CD4-positive, alpha-beta T cell treated with Interleukin-17A for 4 hours (primary cell): ENCODE measurements around the gene CTNNA3.

Experiments used
- DNase-seq: peaks from one replicate; pipeline ENCODE4 v3.0.0-alpha.2; 2020; ENCODE audit warnings: mixed read lengths

CTNNA3 gene

GRCh38 chr10:66795866-66796265 lies 900.1 kb downstream of the CTNNA3 start:
- DNase-seq: no peak

GRCh38 chr10:66792441-66792840 lies 903.6 kb downstream of the CTNNA3 start:
- no peak for DNase-seq

GRCh38 chr10:66788178-66788987 lies 907.6 kb downstream of the CTNNA3 start:
- no peak for DNase-seq

GRCh38 chr10:66786709-66787108 lies 909.3 kb downstream of the CTNNA3 start:
- DNase-seq: no peak

DNA sequence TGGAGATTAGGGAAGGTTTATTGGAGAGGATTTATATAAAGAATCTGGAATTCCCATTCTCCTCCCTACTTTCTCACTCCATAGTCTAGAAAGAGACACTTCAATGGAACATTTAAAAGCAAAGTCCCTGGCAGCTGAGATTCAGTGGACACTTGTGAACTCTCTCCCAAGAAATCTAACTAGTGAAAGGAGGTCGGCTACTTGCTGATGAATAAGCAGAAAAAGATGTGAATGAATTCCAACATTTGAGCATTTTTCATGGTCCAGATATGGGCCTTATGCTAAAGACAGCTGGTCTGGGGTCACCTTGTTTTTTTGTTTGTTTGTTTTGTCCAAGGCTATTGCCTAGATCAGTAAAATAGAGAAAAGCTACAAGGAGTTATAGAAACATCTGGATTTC lies 911.2 kb downstream of the CTNNA3 start:
- no peak for DNase-seq

GRCh38 chr10:66783316-66783715 lies 912.7 kb downstream of the CTNNA3 start:
- DNase-seq: no peak

- no peak for DNase-seq
Measured at GRCh38 chr10:66782776-66783175, 913.2 kb downstream of the CTNNA3 start.

DNA sequence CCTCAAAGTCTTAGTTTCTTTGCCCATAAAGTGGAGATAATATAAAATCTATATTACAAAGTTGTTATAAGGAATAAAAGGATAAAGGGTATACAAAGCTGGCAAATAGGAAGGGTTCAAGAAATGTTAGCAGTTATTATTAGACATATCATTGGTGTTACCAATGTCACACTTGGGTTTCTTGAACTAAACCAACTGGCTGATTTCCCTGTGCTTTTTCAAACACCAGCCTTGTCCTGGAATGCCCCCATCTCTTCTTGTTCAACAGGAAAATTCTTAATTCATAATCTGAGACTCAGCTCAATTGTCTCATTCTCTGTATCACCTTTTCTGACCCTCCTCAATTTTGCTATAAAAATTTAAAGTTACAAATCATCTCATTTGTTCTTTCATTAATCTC lies 913.9 kb downstream of the CTNNA3 start:
- no peak for DNase-seq

- DNase-seq: no peak
Measured at GRCh38 chr10:66780796-66781195, 915.2 kb downstream of the CTNNA3 start.

GRCh38 chr10:66778351-66778750 lies 917.6 kb downstream of the CTNNA3 start:
- no peak for DNase-seq

DNA sequence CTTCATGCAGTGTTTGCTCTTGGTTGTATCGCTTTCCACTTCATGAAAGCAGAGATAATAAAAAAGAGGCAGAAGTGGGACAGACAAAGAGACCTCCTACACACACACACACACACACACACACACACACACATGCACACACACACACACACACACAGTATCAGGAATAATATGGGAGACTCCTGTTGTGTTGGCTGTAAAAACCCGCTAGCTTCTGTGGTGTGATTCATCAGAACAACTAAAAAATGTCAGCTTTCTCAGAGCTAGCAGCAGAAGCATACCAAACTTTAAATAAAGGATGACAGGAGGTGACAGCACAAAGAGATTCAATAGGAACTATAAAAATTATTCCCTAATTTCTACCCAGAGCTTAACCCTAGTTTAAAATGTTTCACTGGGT lies 918.3 kb downstream of the CTNNA3 start:
- DNase-seq: no peak

GRCh38 chr10:66773472-66773817 lies 922.5 kb downstream of the CTNNA3 start:
- DNase-seq: no peak

DNA sequence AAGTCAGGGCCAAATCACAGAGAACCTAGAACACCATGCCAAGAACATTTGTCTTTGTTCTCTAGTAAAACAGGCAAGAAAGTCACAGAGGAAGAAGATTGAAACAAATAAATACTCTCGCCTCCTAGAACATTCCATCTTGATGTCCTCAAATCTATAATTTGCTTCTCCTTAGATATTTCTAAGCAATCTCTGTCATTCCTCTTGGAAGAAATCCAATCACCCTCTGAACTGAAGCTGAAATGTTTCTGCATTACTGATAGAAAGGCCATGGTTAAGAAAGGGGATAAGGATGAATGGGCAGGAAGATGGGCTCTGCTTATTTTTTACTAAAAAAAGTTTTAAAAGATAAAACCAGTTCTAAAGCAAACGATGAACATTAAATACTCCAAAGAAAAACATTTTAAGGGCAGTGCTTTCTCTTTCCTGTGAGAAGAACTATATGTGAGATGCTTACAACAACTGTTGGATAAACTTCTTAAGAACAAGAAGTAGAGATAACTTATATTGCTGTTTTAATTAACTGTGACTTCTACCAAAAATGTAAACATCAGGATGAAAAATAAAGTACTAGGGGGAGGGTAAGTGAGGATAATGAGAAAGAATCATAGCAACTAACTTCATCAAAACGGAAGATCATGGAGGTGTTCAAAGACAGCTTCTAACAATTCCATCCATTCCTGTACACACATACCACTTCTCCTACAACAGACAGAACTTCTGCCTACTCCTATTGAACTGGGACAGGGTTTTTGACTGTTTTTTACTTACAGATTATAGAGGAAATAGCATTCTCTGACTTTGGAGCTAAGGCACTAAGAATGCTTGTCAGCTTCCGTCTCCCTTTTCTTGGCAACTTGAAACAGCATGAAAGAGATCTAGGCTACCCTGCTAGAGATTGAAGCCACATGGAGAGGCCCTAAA lies 923.2 kb downstream of the CTNNA3 start:
- no peak for DNase-seq

DNA sequence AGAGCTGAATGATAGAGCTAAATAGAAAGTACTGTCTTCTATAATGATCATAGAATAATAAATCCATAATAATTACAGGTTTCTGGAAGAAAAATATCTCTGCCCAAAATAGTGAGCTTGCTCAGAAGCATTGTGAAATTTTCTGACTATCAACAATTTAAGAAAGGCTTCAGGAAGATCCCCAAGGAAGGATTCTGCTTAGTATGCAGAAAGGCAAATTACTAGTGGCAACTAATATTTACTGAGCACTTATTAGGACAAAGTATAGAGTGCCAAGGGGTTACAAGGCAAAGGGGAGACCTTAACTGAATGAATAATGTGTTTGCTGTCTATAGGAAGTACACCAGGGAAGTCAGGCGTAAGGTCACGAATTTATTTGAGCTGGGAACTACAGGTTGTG lies 928.3 kb downstream of the CTNNA3 start:
- no peak for DNase-seq

GRCh38 chr10:66762218-66762729 lies 933.7 kb downstream of the CTNNA3 start:
- DNase-seq: no peak

- DNase-seq: no peak
Measured at GRCh38 chr10:66760941-66761340, 935.1 kb downstream of the CTNNA3 start.

GRCh38 chr10:66755474-66755873 lies 940.5 kb downstream of the CTNNA3 start:
- DNase-seq: no peak

DNA sequence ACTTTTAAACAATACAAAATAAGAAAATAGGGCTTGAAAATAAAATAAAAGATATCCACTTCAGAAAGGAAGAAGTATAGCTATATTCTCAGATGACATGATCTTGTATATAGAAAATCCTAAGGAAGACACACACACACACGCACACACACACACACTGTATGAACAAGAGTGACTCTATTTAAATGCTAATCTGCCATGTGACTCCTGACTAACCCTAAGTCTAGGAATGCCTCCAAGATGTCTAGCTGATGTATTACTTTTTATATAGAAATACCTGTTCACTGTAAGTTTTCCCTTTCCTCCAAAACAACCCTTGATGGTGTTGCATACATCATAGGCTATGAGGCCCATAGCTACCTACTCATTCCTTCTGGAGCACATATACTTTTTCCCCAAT lies 943.3 kb downstream of the CTNNA3 start:
- no peak for DNase-seq

DNA sequence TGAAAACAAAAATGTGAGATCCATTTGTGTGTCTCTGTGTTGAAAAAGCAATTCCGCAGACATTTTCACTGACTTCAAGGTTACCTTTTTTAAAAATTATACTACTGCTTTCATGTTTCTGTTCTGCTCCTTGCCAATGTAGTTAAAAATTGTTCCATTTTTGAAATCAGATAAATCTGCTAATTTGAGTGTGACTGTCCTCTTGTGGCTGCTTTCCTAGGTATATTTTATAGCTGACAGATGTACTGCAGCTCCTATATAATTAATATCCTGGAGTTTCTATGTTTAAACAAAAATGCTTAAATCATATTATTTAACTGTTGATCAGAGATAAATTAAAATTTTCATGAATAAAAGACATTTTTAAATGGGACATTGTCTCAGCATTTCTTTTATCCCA lies 947.8 kb downstream of the CTNNA3 start:
- DNase-seq: no peak

GRCh38 chr10:66747451-66747850 lies 948.5 kb downstream of the CTNNA3 start:
- DNase-seq: no peak

DNA sequence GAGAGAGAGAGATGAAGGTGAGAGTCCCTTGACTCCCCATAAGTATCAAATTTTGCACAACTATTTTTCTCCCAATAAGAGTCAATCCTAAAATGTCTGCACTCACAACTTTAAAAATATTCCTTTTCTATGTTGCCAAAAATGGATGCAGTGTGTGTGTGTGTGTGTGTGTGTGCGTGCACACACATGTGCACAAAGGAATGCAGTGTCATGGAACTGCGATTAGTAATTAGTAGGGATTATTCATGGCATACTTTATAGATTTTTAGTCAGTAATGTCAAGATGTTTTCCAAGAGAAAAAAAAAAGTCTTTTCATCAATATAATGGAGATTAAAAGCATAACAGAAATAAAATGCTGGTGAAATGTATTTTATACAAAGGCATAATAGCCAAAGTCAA lies 949.3 kb downstream of the CTNNA3 start:
- no peak for DNase-seq

- no peak for DNase-seq
Measured at GRCh38 chr10:66746246-66746645, 949.7 kb downstream of the CTNNA3 start.

- no peak for DNase-seq
Measured at GRCh38 chr10:66744915-66745314, 951.1 kb downstream of the CTNNA3 start.

DNA sequence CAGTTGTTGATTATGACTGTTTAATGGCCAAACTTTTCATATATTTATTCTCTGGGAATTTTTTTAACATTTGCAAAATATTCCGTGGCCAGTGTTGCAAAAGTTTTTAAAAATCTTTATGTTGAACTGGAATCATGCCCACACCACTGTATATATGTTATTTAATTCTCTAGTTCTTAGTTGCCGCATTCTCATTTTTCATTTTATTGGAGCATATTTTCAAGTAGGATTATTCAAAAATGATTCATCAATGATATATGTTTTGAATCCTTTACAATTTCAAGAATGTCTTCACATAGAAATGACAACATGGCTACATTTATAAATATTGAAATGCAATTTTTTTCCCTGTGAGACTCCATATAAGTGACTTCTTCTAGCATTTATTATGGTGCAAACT lies 958.8 kb downstream of the CTNNA3 start:
- DNase-seq: no peak
